Smooth muscle cell (in vitro differentiated cells): Measurements from ENCODE around the gene SYT7. TPM values are rescaled to one million over a fixed set of nuclear protein-coding genes. Genes with fewer than 3 reads are reported as not detected.

ENCODE experiments used
- DNase-seq: peaks from one replicate; lab custom pipeline; 2025; ENCODE audit not compliant: unreplicated experiment; lab: John Stamatoyannopoulos, UW
- H2AFZ ChIP-seq: fragments of 200-600 bp; sonication (generic); 2 replicates; pipeline ENCODE4 v1.6.0; 2016; ENCODE audit warnings: antibody characterized with exemption, low read depth, mild to moderate bottlenecking
- H3F3A ChIP-seq: fragments of 200-600 bp; sonication (generic); 2 replicates; pipeline ENCODE4 v1.6.0; 2017; ENCODE audit warnings: antibody characterized with exemption, low read depth
- H3K27ac ChIP-seq: fragments of 200-600 bp; sonication (generic); 2 replicates; pipeline ENCODE4 v1.5.1; 2016; ENCODE audit warnings: low read depth, mild to moderate bottlenecking
- H3K27me3 ChIP-seq: fragments of 200-600 bp; sonication (generic); 2 replicates; pipeline ENCODE4 v1.6.1; 2016; ENCODE audit warnings: low read depth, mild to moderate bottlenecking
- H3K36me3 ChIP-seq: fragments of 200-600 bp; sonication (generic); 2 replicates; pipeline ENCODE4 v1.5.1; 2016; ENCODE audit warnings: low read depth
- H3K4me1 ChIP-seq: fragments of 200-600 bp; sonication (generic); 2 replicates; pipeline ENCODE4 v1.5.1; 2016; ENCODE audit warnings: low read depth
- H3K4me2 ChIP-seq: fragments of 200-600 bp; sonication (generic); 2 replicates; pipeline ENCODE4 v1.6.0; 2016; ENCODE audit warnings: mild to moderate bottlenecking
- H3K4me3 ChIP-seq: fragments of 200-600 bp; sonication (generic); 2 replicates; pipeline ENCODE4 v1.5.1; 2016; ENCODE audit warnings: mild to moderate bottlenecking
- H3K79me2 ChIP-seq: fragments of 200-600 bp; sonication (generic); 2 replicates; pipeline ENCODE4 v1.6.0; 2016; ENCODE audit warnings: low read depth, mild to moderate bottlenecking
- H3K9ac ChIP-seq: fragments of 200-600 bp; sonication (generic); 2 replicates; pipeline ENCODE4 v1.6.0; 2016; ENCODE audit warnings: low read depth
- H3K9me3 ChIP-seq: fragments of 200-600 bp; sonication (generic); replicated peaks from 2 replicates; pipeline ENCODE4 v1.5.1; 2016; ENCODE audit warnings: low read depth
- H4K20me1 ChIP-seq: fragments of 200-600 bp; sonication (generic); 2 replicates; pipeline ENCODE4 v1.6.0; 2016; ENCODE audit warnings: low read depth
- CTCF ChIP-seq: fragments of 200-600 bp; sonication (generic); IDR thresholded peaks from 2 replicates; pipeline ENCODE4 v1.5.1; 2017; ENCODE audit warnings: borderline replicate concordance, mild to moderate bottlenecking, antibody characterized with exemption; ENCODE audit not compliant: insufficient read depth, poor library complexity, severe bottlenecking
- WGBS: methylation state at CpG from one replicate; pipeline ENCODE4 v1.1.7; 2016; ENCODE audit warnings: low lambda C conversion rate; 5-methylcytosine and 5-hydroxymethylcytosine counted together
- polyA plus RNA-seq: library from polyadenylated mRNA; unstranded; fragments of >200 nt; fragmentation: Nextera tagmentation; extraction: Ambion mirVana; gene quantifications from 2 replicates; pipeline ENCODE4 v1.2.1, GENCODE V29; 2016
- total RNA-seq: library from RNA; depleted of rRNA; stranded (reverse); fragments of >200 nt; gene quantifications from 2 replicates; pipeline ENCODE4 v1.2.3, GENCODE V29; 2014

SYT7 gene
- total and polyA plus RNA-seq, 2 experiments from 2014 or later, result 0.79 to 4.0 TPM

GRCh38 chr11:61580271-61580888, 496 bp downstream of the SYT7 start:
- Histone ChIP-seq H3K9ac (no peak overlapping the region), H3K4me1 (peaks cover 7% of the 10 kb centered on the region), H3K27me3 (peaks cover 18% of the 10 kb centered on the region), H3K4me3 (peak overlapping the region; percentile 52), H3K36me3 (no peaks in the 10 kb centered on the region), H3K4me2 (peak overlapping the region; percentile 86), H2AFZ (no peak overlapping the region), H4K20me1 (no peaks in the 10 kb centered on the region), H3K79me2 (no peaks in the 10 kb centered on the region), H3K9me3 (no peaks in the 10 kb centered on the region), H3K27ac (no peak overlapping the region), H3F3A (no peaks in the 10 kb centered on the region)
- TF ChIP-seq CTCF, result no peak
- WGBS, result 4% methylated on average over 49 of the region's 60 CpGs
- no peak for DNase-seq

GRCh38 chr11:61579676-61580270, 1.1 kb downstream of the SYT7 start:
- peaks cover 7% of the 10 kb centered on the region for H3K4me1 ChIP-seq
- peaks cover 18% of the 10 kb centered on the region for H3K27me3 ChIP-seq
- H3F3A ChIP-seq, result no peaks in the 10 kb centered on the region
- no peak overlapping the region for H2AFZ ChIP-seq
- TF ChIP-seq CTCF, result no peak
- peak overlapping the region; percentile 52 for H3K4me3 ChIP-seq
- no peak for DNase-seq
- H3K9me3 ChIP-seq, result no peaks in the 10 kb centered on the region
- H3K36me3 ChIP-seq, result no peaks in the 10 kb centered on the region
- no peak overlapping the region for H3K27ac ChIP-seq
- no peak overlapping the region for H3K9ac ChIP-seq
- 13% methylated on average over 12 of the region's 14 CpGs for WGBS
- no peaks in the 10 kb centered on the region for H3K79me2 ChIP-seq
- H4K20me1 ChIP-seq, result no peaks in the 10 kb centered on the region
- H3K4me2 ChIP-seq, result peak overlapping the region; percentile 86

GRCh38 chr11:61578819-61579675, 1.8 kb downstream of the SYT7 start:
- peaks cover 3% of the 10 kb centered on the region for H4K20me1 ChIP-seq
- 74% methylated on average over 14 of the region's 15 CpGs for WGBS
- no peaks in the 10 kb centered on the region for H3K36me3 ChIP-seq
- H3K9me3 ChIP-seq, result no peaks in the 10 kb centered on the region
- H3K79me2 ChIP-seq, result no peaks in the 10 kb centered on the region
- no peak for TF ChIP-seq CTCF
- peaks cover 18% of the 10 kb centered on the region for H3K27me3 ChIP-seq
- H2AFZ ChIP-seq, result no peak overlapping the region
- no peak for DNase-seq
- peaks cover 7% of the 10 kb centered on the region for H3K4me1 ChIP-seq
- no peak overlapping the region for H3K4me2 ChIP-seq
- H3K27ac ChIP-seq, result no peak overlapping the region
- no peaks in the 10 kb centered on the region for H3F3A ChIP-seq
- no peak overlapping the region for H3K9ac ChIP-seq
- no peak overlapping the region for H3K4me3 ChIP-seq
